HG03457 (cell line): ENCODE results near the gene KLK8.

Experiments
- ATAC-seq: cut with Tn5 transposase; IDR thresholded peaks from one replicate; pipeline ENCODE4 v1.9.1; 2021; ENCODE audit warnings: moderate number of reproducible peaks; ENCODE audit not compliant: unreplicated experiment

The KLK8 gene

GRCh38 chr19:50957587-50957986 lies 43.8 kb downstream of the KLK8 start:
- no peak for ATAC-seq

- no peak for ATAC-seq
Observed at GRCh38 chr19:50952910-50953309, 48.5 kb downstream of the KLK8 start, which contains the start of gene KLK5. Gene KLK5 (minus strand): TSS chr19:50953038. CDS start chr19:50952657, 381 bp downstream.

- ATAC-seq, result no peak
Observed at GRCh38 chr19:50949861-50950260, 51.5 kb downstream of the KLK8 start.

DNA sequence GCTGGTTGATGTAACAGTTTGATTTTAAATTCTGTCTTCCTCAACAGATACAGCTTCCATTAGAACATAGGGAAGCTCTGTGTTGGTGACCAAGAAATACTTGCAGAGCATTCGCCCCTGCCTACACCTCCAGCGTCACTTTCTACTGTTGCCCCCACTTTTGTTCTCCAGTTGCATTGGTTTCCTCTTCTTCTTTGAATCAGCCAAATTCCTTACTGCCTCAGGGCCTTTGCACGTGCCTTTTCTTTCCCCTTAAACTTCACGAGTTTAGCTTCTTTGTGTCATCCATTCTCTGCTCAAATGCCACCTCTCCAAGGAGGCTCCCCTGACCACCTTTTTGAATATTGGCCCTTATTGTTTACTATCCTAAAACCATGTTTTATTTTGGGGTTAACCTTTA lies 54.3 kb downstream of the KLK8 start:
- ATAC-seq, result no peak
